SW 1271 (cell line): Measurements from ENCODE around the gene PNMT.

Experiments
- DNase-seq, 2 experiments: peaks; one replicate each; lab custom pipeline; 2025; lab: John Stamatoyannopoulos, UW

PNMT gene

GRCh38 chr17:39667945-39668924 lies at the start of gene PNMT:
Gene PNMT (plus strand): TSS chr17:39668453. CDS start chr17:39668476, 23 bp downstream.
- DNase-seq = peak in 1 of 2 experiments; percentile 7

- no peak for DNase-seq
Observed at GRCh38 chr17:39618956-39619785, 49.1 kb upstream of the PNMT start.

GRCh38 chr17:39619786-39620101 lies 48.5 kb upstream of the PNMT start:
- DNase-seq = no peak

GRCh38 chr17:39621523-39622379 lies 46.5 kb upstream of the PNMT start:
- DNase-seq = peak; percentile 33 to 68

- no peak for DNase-seq
Observed at GRCh38 chr17:39622380-39623006, 45.8 kb upstream of the PNMT start.

GRCh38 chr17:39623356-39623950 lies 44.8 kb upstream of the PNMT start:
- DNase-seq = peak; percentile 30 to 57

- no peak for DNase-seq
Observed at GRCh38 chr17:39624313-39624712, 43.9 kb upstream of the PNMT start.

- no peak for DNase-seq
Observed at GRCh38 chr17:39625198-39625785, 43.0 kb upstream of the PNMT start.

GRCh38 chr17:39626171-39627046 lies 41.8 kb upstream of the PNMT start, which contains the start of gene PPP1R1B:
Gene PPP1R1B (plus strand): TSS chr17:39626952. CDS start chr17:39627393, 441 bp downstream.
- no peak for DNase-seq

GRCh38 chr17:39627047-39627711 lies 41.1 kb upstream of the PNMT start:
- DNase-seq = no peak

GRCh38 chr17:39627712-39628516 lies 40.3 kb upstream of the PNMT start:
- DNase-seq = no peak

GRCh38 chr17:39628655-39629493 lies 39.4 kb upstream of the PNMT start:
- no peak for DNase-seq

- DNase-seq = no peak
Observed at GRCh38 chr17:39629494-39629880, 38.8 kb upstream of the PNMT start.

- no peak for DNase-seq
Observed at GRCh38 chr17:39629898-39630297, 38.4 kb upstream of the PNMT start.

GRCh38 chr17:39631403-39631802 lies 36.9 kb upstream of the PNMT start:
- DNase-seq = no peak

- DNase-seq = no peak
Observed at GRCh38 chr17:39632153-39632941, 35.9 kb upstream of the PNMT start.
